Bronchial epithelial cell (primary cell): Measurements from ENCODE around the gene P3H2. TPM values are rescaled to one million over a fixed set of nuclear protein-coding genes. Genes with fewer than 3 reads are reported as not detected.

Source experiments
- DNase-seq: peaks from one replicate; pipeline ENCODE4 v3.0.0-alpha.2; 2010; ENCODE audit warnings: low read depth
- FAIRE-seq: peaks from 2 replicates; lab custom pipeline; 2011; peaks lifted over from hg19 to GRCh38; lab: Jason Lieb, UNC
- H3K27me3 ChIP-seq: 2 replicates; pipeline ENCODE4 v1.5.1; 2011; ENCODE audit warnings: low read length; ENCODE audit not compliant: control insufficient read depth, insufficient read depth
- H3K36me3 ChIP-seq: 2 replicates; pipeline ENCODE4 v1.5.1; 2011; ENCODE audit warnings: low read length; ENCODE audit not compliant: control insufficient read depth, insufficient read depth
- H3K4me3 ChIP-seq: 2 replicates; pipeline ENCODE4 v1.5.1; 2011; ENCODE audit warnings: mild to moderate bottlenecking, low read depth, low read length, control low read depth
- CTCF ChIP-seq: IDR thresholded peaks from 2 replicates; pipeline ENCODE4 v1.5.1; 2011; ENCODE audit warnings: mild to moderate bottlenecking, moderate library complexity, low read length, control low read depth, inconsistent platforms; ENCODE audit not compliant: insufficient read depth, severe bottlenecking
- total RNA-seq: library from RNA; depleted of rRNA; stranded (reverse); fragments of >200 nt; gene quantifications from 2 replicates; pipeline ENCODE4 v1.2.1, GENCODE V29; 2014

P3H2 gene
- total RNA-seq: 7.6 and 14.6 TPM in 2 replicates

- Histone ChIP-seq H3K36me3 (no peaks in the 10 kb centered on the region), H3K4me3 (peak within 1 kb of the TSS; percentile 70), H3K27me3 (no peaks in the 10 kb centered on the region)
- peak; percentile 80 for DNase-seq
- TF ChIP-seq CTCF: peak; percentile 65
- FAIRE-seq: no peak
Measured at GRCh38 chr3:190120269-190121060, at the start of gene P3H2. Gene P3H2 (minus strand): TSS chr3:190120897. CDS start chr3:190120731, 166 bp downstream.

- Histone ChIP-seq H3K27me3 (no peaks in the 10 kb centered on the region), H3K4me3 (no peak overlapping the region), H3K36me3 (no peaks in the 10 kb centered on the region)
- FAIRE-seq (no peak), DNase-seq (no peak)
- TF ChIP-seq CTCF: no peak
Measured at GRCh38 chr3:190169877-190170276, 49.2 kb upstream of the P3H2 start.

GRCh38 chr3:190169243-190169642 lies 48.5 kb upstream of the P3H2 start:
- Histone ChIP-seq H3K27me3 (no peaks in the 10 kb centered on the region), H3K36me3 (no peaks in the 10 kb centered on the region), H3K4me3 (no peak overlapping the region)
- TF ChIP-seq CTCF: no peak
- FAIRE-seq (no peak), DNase-seq (no peak)

- no peak for TF ChIP-seq CTCF
- FAIRE-seq (peak; percentile 18), DNase-seq (no peak)
- Histone ChIP-seq H3K4me3 (no peak overlapping the region), H3K36me3 (no peaks in the 10 kb centered on the region), H3K27me3 (no peaks in the 10 kb centered on the region)
Measured at GRCh38 chr3:190167936-190168680, 47.4 kb upstream of the P3H2 start.

GRCh38 chr3:190166948-190167347 lies 46.3 kb upstream of the P3H2 start:
- H3K36me3 ChIP-seq: no peaks in the 10 kb centered on the region

More at GRCh38 chr3:190166948-190167347, 46.3 kb upstream of the P3H2 start:
- TF ChIP-seq CTCF: no peak
- FAIRE-seq (peak; percentile 52), DNase-seq (no peak)
- H3K27me3 ChIP-seq: no peaks in the 10 kb centered on the region
- no peak overlapping the region for H3K4me3 ChIP-seq
